Activated CD4-positive, alpha-beta T cell treated with anti-CD3 and anti-CD28 coated beads, Interleukin-2, amount 50 U/mL, for 1 hour (primary cell): Measurements from ENCODE around the gene BEND5.

Experiments used
- DNase-seq: peaks from one replicate; pipeline ENCODE4 v3.0.0-alpha.2; 2020

The BEND5 gene, protein sequence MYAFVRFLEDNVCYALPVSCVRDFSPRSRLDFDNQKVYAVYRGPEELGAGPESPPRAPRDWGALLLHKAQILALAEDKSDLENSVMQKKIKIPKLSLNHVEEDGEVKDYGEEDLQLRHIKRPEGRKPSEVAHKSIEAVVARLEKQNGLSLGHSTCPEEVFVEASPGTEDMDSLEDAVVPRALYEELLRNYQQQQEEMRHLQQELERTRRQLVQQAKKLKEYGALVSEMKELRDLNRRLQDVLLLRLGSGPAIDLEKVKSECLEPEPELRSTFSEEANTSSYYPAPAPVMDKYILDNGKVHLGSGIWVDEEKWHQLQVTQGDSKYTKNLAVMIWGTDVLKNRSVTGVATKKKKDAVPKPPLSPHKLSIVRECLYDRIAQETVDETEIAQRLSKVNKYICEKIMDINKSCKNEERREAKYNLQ

DNA sequence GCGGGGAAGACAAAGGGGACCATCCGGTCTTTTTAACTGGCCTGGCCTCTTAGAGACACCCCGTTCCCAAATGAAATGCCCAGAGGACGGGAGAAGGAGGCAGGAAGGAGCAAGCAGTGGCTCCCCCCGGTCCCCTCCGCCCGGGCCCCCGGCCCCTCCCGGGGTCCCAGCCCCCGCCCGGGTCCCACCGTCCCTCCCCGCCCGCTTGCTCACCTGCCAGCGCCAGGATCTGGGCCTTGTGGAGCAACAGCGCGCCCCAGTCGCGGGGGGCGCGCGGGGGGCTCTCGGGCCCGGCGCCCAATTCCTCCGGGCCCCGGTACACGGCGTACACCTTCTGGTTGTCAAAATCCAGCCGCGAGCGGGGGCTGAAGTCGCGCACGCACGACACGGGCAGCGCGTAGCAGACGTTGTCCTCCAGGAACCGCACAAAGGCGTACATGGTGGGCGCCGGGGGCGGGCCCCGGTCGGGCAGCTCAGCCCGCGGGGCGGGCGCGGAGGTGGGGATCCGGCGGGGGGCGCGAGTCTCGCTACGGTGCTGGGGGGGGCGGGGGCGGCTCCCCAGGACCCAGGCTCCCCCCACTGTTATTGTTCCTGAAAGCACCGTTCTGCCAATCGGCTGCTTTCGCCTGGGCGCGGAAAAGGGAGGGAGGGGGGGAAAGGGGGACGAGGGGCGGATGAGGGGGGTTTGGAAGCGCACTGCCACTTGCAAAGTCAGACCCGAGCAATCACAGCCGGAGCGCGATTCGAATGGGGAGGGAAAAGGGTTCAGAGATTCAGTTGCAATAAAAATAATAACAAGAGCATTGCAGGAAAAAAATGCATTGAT lies at the start of gene BEND5:
BEND5 (minus strand) TSS at position 499 of the 826 bp plus-strand sequence; CDS start at position 439, 60 bp downstream.
- DNase-seq: peak; percentile 38

DNA sequence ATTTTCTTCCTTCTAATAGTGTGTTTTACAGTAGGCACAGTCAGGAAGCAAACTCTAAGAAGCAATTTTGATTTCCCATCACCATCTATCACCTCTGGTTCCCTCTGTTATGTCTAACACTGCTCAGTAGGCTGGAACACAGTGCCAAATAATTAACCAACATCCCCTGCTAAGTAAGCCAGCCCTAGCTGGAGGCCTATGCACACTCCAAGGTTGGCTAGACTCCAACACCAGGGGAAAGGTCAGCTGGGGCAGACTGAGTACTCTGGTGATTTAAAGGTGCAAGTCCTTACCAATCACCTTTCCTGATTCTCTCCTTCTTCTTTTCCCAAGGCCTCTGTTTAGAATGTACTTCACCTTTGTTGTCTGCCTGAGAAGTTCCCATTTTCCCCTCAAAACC lies 46.5 kb upstream of the BEND5 start:
- no peak for DNase-seq

DNA sequence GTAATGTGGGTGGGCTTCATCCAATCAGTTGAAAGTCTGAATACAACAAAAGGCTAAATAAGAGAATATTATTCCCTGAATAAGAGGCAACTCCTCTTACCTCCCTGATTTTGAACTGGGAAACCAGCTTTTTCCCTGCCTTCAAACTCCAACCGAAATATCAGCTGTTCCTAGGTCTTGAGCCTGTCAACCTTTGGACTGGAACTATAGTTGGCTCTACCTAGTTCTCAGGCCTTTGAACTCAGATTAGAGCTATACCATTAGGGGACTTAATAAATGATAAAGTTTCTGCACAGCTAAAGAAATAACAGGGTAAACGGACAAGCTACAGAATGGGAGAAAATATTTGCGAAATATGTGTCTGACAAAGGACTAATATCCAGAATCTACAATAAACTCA lies 43.8 kb upstream of the BEND5 start:
- no peak for DNase-seq

DNA sequence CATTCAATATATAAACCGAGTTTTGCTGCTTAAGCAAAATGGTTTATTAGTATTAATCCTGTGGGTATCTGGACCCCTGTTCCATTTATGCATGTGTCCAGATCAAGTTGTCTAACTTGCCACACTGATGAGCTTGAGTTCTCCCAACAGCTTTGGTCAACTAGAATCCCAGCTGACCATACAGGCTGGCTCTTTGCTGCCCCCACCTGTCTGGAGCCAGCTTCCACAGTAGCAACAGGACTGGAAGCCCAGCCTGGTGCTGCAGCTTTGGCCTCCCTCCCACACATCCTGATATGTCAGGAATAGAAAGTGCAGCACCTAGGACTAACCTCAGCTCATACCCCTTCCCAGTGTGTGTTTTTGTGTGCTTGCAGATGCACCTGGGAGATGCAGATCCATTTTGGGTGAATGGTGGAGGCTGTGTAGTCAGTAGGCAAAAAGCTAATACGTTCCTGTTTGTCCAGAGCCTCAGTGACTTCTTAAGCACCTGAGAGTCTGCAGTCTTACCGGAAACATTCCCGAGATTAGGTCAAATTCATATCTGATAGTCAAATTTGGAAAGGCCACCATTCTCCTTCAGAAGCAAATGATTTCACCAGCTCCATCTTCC lies 40.9 kb upstream of the BEND5 start:
- DNase-seq: no peak

DNA sequence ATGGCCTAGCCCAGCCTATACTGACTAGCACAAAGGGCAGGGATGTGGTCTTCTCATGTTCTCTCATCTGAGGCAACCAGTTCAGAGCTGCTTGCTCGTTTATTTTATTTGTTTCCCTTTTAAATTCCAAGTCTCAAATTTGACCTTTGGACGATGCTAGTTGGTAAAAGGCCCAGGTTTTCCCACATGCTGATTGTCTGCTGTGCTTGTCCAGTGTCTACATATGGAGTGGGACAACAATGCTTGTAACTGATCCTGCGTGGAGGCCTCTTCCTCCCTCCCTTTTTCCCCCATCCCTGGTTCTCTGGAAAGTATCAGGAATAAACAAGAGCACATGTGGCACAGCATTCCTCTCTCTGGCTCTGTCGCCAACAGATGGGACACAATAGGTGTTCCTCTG lies 34.0 kb upstream of the BEND5 start:
- no peak for DNase-seq

DNA sequence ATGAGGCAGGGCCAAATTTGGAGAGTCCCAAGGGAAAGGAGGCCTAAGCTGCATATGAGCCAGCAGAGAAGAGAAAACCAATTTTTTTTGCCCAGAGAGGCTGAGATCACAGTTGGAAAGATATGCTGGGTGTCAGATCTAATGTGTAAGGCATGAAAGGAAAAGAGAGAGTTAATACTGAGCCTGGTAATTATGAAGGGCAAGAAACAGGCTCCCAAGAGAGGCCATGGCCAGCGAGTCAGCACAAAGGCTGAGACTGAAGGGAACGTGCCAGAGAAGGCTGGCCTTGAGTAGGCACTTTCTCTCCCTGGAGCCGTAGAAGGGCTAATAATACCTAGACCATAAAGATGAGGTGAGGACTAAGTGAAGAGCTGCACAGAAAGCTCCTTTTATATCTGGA lies 31.8 kb upstream of the BEND5 start:
- no peak for DNase-seq

DNA sequence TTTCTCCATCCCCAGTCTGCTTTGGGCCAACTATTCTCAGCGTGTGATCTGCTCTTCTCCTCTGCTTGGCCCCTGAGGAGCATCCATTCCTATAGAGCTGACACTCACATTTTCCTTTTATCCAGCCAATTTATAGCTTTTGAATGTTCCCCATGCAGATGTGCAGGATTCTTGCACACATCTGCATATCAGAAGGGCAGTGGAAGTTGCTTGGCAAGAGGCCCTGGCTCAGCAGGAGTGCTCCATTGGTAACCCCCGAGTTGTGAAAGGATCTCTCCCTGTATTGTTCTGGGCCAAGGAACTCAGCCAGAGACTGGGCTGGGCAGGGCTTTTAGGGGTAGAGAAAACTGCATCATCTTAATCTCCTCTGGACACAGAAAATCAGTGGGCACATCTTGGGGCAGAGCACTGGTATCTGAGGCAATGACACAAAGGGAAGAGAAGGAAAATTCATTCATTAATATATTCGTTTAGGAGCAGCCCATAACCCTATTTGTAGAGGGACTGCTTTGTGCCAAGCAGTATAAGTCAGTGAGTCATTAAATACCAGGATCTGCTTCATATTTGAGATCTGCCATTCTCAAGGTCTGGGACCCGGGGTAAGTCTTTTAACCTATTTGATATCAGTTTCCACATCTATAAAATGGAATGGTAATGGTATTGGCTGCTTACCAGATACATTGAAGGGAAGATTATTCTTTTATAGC lies 31.0 kb upstream of the BEND5 start:
- DNase-seq: no peak

DNA sequence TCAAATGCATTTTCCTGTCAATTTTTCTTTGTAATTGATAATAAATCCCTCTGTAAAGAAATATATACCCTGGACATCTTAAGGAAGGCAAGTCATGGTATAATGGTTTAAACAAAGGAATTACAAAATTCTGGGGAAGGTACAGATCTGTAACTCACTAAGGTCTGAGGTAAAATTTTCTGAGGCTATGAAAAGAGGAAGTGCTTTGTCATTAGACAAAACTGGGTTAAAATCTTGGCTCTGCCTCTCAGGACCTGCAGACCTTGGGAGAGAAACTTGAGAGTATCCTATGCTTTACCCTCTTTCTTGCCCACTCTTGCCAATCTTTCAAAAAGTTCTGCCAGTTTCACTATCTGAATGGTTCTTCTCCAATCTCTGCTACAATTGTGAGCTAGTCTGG lies 26.8 kb upstream of the BEND5 start:
- no peak for DNase-seq

DNA sequence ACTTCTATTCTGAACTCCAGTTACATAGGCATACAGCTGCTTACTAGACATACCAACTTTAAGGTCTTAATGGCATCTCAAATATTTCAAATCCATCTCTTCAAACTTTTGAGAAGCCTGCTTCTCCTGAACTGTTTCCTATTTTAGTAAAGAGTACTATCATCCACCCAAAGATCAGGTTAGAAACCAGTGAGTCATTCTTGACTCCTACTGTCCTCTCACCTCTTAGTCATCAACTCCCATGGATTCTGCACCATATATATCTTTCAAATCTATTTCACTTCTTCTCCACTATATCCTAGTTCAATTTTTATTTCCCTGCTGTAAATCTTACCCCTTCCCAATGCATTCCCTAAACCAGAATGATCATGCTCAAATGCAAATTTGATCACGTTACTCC lies 18.1 kb upstream of the BEND5 start:
- DNase-seq: no peak

DNA sequence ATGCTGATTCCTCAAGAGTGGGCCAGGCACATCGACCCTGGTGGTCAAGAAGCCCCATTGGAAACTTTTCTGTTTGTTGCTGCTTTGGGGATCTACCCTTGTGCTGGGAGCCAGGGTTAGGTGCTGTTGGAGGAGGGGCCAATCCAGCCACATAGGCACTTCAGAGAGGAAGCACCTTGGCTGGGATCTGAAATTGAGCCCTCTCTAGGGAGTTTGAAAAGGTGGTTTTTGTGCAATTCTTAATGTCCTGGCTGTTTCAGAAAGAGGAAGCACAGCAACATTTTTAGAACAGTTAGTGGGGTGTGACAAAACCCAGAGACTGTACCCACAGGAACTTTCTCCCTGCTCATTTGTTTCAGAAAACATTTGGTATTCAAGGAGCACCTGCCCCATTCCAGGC lies 17.2 kb upstream of the BEND5 start:
- DNase-seq: no peak

DNA sequence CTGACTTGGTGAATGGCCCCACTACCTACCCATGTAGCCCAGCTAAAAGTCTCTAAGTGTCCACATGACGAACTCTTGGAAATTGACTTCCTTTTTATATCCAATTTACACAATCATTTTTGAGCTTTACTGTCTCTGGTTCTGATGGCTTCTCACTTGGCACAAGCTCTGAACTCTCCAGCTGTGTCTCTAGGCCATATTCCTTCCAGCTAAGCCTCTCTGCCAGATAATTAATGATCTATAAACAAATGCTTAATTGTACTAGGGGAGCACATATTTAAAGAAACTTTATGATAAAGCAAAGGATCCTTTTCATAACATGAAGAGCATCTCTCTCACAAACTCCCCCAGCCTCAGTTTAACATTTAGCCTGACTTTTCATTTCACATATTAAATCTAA lies 16.3 kb upstream of the BEND5 start:
- DNase-seq: no peak

DNA sequence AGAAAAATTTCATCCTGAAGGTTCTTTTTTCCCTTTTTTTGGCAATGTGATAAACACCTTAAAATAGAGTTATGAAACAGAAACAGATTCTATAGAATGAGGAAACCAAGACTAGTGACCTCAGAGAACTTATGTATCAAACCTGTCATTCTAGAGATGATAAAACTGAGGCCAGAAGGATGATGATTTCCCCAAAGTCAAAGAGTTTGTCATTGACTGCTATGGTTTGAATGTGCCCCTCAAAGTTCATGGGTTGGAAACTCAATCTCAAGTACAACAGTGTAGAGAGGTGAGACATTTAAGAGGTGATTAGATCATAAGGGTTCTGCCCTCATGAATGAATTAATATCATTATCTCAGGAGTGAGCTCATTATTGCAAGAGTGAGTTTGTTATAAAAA lies 13.7 kb upstream of the BEND5 start:
- no peak for DNase-seq

DNA sequence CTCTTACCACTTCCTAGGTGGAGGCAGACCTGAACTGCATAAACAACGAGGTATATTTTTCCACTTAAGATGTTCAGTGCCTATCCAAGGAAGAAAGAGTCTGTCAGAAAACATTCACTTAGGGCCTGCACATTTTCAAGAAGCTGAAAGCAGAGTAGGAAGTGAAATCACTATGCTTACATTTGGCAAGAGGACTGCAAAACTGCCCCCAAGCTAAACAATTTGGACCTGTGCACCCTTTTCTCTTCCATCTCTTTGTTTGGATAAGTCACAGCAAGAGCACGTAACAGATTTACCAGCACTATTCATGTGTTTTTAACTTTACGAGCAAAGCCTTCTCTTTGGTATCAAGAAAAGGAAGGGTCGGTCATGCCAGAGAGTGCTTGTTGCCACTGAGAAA lies 13.2 kb upstream of the BEND5 start:
- no peak for DNase-seq

DNA sequence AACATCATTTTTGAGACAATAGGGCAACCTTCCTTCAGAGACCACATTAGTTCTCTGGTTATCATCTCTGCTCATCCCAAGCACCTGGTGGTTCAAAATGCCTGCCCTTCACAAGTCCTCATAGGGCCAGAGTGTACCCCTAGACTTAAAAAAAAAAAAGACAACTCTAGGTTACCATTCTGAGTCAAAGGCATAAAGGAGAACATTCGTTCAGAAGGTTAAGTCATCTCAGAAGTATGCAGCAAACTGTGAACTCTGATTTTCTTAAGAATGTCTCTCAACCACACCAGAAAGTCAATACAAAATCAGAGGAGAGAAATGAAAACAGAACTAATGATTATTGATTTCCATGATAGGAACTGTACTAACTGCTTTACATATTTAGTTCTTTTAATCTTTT lies 9.2 kb upstream of the BEND5 start:
- no peak for DNase-seq

DNA sequence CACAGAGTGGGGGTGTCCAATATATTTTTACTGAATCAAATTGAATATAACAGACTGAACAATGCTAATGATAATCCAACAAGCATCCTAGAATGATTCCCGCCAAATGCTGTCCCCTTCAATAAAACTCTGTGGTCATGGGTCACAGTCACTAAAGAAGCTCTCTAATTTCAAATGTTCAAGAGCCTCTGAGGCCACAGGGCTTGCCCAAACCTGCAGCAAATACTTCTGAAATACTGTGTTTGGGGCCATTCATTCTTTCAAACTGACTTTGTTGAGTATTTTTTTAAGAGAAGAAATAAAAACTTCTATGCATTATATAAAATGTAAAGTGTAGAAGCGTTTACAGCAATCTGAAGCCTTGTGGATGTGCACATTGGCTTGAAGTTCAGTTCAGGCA lies 7.6 kb upstream of the BEND5 start:
- DNase-seq: no peak

DNA sequence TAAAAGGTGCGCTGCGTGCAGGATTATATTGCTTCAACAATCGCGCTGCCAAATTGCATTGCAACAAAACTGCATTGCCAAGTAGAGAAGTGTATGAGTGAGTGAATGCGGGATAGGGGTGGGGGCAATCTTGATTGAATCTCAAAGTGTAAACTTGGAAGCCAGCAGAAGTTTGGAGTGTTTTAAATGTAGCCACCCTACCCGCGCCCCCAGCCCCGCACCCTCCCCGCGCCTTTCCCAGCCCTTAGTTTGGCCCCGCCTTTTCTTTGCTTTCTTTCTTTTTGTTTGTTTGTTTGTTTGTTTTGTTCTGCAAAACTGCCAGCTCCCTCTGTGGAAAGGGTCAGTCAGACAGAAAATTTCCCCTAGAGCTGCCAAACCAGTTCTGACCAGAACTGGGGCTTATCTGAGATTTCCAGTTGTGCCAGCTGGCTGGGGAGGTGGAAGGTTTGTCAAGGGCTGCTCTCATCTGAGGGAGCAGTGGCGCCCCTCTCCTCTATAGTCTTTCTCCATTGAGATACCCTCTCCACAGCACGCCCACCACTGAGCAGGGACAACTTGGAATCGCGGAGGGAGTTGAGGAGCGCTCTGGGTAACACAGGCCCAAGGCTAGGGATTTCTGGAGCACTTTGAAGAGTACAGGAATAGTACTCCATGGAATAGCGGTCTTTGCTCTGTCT lies 666 bp upstream of the BEND5 start:
- DNase-seq: no peak

DNA sequence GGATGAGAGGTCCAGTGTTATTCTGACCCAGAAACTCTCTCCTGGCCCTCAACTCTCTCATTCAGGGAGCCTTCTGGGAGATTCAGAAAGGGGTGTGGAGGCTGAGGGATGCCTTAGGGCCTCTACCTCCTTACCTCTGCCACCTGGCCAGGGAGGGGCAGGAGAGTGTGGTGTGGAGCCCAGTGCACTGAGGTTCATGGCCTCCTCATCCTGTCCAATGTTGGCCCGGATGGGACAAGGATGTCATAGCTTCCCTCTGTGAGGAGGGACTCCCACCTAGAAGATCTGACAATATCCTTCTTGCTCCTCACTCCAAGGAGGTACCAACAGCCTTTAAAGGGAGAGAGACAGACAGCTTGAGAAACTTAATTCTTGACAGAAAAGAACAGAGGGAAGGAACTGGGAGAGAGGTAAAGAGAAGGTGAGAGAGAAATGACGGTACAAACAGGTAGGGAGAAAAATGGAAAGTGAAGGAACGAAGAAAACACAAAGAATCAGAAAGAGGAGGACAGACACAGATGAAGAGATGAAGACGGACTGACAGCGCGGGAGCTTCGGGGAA lies 779 bp downstream of the BEND5 start:
- DNase-seq: no peak

DNA sequence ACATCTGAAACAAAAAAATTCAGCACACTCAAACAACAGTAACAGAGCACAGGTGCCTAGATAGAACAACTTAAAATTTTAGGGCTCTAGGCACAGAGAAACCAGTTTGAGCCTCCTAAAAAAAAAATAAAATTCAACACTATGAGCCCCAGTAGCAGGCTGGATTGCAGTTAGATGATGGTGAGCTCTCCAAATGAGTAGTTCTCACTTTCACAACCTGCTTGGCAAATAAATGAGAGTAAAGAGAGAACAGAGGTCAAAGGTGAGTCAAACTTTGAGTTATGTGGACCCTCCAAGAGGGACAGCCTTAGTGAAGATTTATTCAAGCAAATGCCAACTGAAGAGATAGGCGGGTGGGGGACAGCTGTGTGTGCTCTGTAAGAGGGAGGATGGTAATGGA lies 3.6 kb downstream of the BEND5 start:
- no peak for DNase-seq

DNA sequence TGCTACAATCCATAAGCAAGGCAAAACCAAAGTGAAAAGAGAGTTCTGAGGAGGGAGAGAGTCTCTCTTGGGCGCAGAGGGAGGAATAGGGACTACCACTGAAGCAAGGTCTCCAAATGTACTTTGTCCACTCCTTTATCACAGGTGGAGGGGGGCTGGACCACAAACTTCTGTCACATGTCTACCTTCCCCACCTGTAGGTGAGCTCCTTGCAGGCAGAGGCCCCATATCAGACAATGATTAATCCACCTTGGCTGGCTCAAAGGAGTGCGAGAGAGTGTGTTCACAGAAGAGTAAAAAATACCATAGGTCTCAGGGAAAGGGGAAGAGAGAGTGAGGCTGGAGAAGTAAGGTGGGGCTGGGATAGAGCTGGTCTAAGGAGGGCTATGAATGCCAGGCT lies 4.5 kb downstream of the BEND5 start:
- DNase-seq: no peak

DNA sequence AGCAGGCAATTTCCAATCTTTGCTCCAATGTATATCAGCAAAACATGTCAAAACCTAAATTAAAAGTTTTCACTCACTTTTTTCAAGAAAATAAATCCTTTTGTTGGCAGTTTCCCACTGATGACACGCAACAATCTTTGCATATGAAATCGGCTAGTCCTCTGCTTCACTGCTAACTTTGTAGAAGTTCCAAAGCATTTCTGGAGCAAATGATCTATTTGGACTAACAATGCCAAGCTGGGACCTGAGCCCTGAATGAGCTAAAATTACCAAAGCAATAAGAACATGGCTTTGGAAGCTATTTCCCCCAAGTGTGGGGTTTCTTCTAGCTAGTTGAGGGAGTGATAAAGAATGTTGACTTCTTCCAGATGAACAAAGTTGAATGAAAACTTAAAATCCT lies 5.1 kb downstream of the BEND5 start:
- no peak for DNase-seq

DNA sequence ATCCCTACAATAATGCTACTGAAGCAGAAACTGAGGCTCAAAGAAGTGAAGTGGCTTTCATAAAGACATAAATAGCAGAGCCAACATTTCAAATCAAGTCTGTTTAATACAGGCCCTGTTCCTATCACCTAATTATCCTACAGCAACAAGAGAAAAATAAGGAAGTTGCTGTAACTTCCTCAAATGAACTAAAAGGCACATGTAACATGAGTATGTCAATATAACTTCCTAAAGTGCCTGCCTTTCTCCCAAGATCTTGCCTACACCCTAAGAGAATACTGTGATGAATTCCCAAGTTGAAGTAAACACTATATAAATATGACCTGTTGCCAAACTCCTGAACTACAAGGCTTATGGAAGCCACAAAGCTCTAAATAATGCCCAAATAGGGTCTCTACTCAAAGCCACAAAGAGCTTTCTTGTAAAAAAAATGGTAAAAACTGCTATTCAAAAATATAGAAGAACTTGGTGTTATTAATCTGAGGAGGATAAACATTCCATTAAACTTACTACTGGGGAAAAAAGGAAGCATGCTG lies 8.6 kb downstream of the BEND5 start:
- DNase-seq: no peak

DNA sequence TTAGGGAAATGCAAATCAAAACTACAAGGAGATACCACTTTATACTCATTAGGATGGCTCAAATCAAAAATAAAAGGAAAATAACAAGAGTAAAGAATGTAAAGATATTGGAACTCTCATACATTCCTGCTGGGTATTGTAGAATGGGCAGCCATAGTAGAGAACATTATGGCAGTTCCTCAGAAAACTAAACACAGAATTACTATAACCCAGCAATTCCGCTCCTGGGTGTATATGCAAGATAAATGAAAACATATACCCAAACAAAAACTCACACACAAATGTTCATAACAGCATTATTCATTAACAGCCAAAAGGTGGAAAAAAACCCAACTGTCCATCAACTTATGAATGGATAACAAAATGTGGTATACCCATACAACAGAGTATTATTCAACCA lies 11.4 kb downstream of the BEND5 start:
- no peak for DNase-seq
